Suppressor macrophage treated with lipopolysaccharide for 4 hours (primary cell): ENCODE data around the gene VPREB3.

Experiments used
- DNase-seq: peaks from one replicate; pipeline ENCODE4 v3.0.0-alpha.2; 2020

VPREB3 gene

DNA sequence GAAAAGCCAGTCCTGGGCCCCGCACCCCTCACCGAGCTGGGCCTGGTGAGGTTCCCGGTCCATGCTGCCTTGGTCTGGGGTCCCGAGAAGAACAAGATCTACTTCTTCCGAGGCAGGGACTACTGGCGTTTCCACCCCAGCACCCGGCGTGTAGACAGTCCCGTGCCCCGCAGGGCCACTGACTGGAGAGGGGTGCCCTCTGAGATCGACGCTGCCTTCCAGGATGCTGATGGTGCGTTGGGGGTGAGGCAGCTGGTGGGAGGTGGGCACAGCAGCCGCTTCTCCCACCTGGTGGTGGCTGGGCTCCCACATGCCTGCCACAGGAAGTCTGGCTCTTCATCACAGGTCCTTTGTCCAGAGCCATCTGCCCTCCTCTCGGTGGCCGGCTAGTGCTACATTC is 28.0 kb upstream of the VPREB3 start:
- DNase-seq = no peak

- DNase-seq = no peak
These were observed 27.4 kb upstream of the VPREB3 start for GRCh38 chr22:23781511-23782183.

- DNase-seq = no peak
These were observed 26.8 kb upstream of the VPREB3 start for GRCh38 chr22:23781065-23781464.

GRCh38 chr22:23780146-23780748 is 26.0 kb upstream of the VPREB3 start:
- DNase-seq = no peak

DNA sequence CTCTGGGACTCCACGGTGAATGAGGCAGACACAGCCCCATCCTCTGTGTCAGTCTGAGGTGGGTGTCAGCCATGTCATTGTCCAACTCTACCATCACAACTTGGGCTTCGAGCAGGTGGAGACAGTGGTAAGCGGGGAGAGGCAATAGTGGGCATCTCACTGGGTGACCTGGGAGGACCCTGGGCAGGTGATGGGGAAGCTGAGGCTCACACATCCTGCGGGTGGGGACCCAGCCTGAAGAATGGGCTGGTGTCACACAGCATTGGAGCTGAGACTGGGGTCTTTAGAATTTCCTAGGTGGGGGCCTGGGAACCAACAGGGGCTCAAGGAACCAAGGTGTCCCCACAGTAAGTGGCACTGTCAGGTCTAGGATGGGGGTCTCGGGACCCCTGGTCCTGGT is 25.5 kb upstream of the VPREB3 start:
- DNase-seq = no peak

GRCh38 chr22:23779083-23779482 is 24.9 kb upstream of the VPREB3 start:
- no peak for DNase-seq

GRCh38 chr22:23778577-23778900 is 24.3 kb upstream of the VPREB3 start:
- DNase-seq = no peak

DNA sequence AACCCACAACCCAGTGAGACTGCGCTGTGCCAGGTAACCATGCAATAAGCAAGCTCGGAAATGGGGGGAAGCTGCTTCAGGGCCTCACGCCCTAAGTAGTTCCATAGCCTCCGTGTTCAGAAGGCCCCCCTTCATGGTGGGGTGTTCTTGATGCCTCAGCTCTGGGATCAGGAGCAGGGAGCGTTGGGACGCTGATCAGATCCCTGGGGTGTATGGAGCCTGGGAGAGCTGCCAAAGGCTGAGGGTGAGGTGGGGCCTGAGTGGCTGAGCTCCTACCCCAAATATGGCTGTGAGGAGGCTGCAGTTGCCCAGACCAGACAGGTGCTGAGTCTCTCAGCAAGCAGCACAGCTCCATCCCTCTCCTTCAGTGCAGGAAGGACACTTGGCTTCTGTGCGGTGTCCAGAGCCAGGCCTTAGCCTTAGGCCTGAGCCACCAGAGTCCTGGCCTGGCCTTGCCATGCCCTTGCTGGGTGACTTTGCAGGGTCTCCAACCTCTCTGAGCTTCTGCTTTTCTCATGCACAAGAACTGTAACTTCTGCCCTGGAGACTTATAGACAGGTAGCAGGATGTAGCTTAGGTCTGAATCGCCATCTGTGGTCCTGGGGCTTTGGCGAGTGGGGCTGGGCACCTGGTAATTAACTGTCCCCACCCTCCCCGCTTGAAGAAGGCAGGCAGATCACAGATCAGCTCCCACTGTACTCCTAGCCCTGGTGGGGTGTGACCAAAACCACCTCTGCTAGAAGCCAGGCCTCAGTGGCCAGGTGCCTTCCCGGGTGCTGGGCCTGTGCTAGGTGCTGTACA is 23.8 kb upstream of the VPREB3 start:
- no peak for DNase-seq

DNA sequence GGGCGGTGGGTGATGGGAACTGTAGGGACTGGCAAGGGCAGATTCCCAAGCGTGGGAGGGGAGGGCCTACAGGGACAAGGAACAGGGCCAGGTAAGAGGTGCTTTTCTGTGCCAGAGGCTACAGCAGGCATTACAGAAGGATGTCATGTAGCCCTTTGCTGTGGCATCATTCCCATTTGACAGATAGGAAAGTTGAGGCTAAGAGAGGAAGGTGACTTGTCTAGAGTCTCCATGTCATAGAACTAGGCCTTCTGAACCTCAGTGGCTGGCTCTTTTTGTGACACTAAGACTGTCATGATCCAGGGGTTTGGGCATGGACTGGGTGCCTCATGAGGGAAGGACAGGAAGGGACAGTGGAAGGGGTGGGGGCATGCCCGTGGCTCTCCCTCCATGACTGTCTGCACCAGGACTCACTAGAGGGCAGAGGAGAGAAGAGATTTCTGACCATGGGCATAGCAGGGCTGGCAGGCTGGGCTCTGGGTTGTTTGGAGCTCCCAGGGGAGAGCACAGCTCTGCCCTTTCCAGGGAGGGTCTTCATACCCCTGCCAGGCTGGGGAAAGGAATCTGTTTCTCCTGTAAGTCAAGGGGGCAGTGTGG is 21.7 kb upstream of the VPREB3 start:
- no peak for DNase-seq

GRCh38 chr22:23774922-23775436 is 20.8 kb upstream of the VPREB3 start:
- DNase-seq = no peak

GRCh38 chr22:23774114-23774921 is 20.1 kb upstream of the VPREB3 start:
- DNase-seq = no peak

- no peak for DNase-seq
These were observed 19.4 kb upstream of the VPREB3 start for GRCh38 chr22:23773483-23774113.

DNA sequence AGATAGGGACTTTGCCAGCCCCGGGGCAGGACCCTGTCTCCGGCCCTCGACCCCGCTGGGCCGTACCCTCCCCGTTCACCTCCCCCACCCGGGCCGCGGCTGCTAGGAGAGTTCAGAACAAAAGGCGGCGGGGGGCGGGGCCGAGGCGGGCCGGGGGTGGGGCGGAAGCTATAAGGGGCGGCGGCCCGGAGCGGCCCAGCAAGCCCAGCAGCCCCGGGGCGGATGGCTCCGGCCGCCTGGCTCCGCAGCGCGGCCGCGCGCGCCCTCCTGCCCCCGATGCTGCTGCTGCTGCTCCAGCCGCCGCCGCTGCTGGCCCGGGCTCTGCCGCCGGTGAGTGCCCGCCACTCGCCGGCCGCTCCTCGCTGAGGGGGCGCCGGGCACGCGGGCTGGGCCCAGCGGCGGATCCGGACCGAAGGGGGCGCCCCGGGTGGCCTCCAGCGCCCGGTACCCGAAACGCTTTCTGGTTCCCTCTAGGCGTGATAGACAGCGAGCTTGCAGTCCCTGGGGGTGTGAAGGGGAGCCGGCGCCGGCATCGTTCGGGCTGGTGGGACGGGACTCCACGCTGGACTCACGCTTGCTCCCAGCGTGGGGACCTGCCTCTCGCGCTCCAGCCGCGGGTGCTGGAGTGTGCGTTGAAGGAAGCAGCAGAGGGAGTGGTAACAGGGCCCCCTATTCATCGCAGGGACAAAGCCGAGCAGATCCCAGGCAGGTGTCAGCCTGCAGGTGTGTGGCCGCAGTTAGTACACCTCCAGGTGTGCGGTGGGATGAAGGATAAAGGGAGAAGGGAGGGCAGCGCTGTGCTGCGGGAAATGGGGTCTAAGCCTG is 18.6 kb upstream of the VPREB3 start, which contains the start of gene MMP11:
Gene MMP11 (plus strand): TSS at position 201 of the 825 bp plus-strand sequence. CDS start 22 bp downstream, at position 223.
- peak; percentile 45 for DNase-seq

DNA sequence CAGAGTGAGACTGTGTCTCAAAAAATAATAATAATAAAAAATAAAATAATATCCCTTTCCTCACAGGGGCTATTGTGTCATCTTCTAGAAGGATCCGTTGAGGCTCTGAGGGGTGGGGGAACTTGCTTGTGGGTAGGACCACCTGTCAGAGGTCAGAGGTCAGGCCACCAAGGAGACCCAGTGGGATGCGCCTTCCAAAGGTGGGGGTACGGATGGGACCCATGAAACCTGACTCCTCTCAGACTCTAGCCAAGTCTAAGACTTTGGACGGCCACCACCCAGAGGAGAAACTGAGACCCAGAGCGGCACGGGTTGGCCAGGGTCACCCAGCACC is 18.1 kb upstream of the VPREB3 start:
- DNase-seq = no peak

- no peak for DNase-seq
These were observed 15.2 kb upstream of the VPREB3 start for GRCh38 chr22:23769321-23769965.

DNA sequence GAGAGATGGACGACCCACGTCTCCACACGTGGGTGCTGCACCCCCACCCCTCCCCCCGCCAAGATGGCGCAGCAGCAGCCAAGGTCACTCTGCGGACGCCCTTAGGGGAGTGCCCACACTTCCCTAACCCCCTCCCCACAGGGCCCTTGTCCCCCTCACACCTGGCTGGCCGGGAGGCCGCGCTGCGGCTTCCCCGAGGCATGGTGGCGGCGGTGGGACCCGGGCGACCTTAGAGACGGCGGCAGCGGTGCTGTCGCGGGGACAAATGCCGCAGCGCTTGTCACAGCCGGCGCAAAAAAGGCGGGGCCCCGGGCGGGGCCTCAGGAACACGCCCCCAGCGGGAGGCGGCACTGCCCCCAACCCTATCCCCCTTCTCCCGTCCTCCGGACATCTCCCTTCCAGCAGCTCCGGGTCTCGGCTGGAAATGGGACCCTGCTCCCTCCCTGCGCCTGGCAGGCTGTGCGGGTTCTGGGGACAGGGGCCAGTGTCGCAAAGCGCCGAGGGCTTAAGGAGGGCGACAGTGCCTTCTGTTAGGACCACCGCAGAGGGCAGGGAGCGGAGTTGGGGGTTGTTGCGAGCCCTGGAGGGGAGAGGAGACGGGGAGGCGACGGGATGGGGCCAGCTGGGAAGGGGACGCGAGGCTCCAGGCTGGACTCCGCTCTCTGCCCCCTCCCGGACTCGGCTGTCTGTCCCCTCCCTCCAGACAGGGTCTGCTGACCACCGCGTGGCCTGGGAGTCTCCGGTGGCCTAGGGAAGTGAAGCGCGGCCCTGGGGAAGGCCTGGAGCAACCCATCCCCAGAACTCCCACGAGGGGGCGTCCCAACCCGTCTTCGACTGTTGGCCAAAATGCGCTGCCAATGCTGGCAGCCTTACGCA is 13.7 kb upstream of the VPREB3 start, which contains the start of gene CHCHD10:
Gene CHCHD10 (minus strand): TSS at position 300 of the 876 bp plus-strand sequence. CDS start 98 bp downstream, at position 202.
- DNase-seq = peak; percentile 93

GRCh38 chr22:23767303-23767672 is 13.1 kb upstream of the VPREB3 start:
- no peak for DNase-seq

GRCh38 chr22:23764899-23765881 is 11.0 kb upstream of the VPREB3 start:
- no peak for DNase-seq
